Thyroid gland (tissue), 4 donors: Measurements from ENCODE around the gene TGFBRAP1.

ENCODE experiments used
- CTCF ChIP-seq, 6 experiments: fragments of 200-600 bp in 3 of 6; fragments of 450-650 bp in 3 of 6; sonication (generic) in 3 of 6; IDR thresholded peaks; one replicate each; pipeline ENCODE4 v1.5.1; 2016 to 2019; ENCODE audit warnings: antibody characterized with exemption in 6 of 6, mild to moderate bottlenecking in 2 of 6, inconsistent platforms in 1 of 6, moderate library complexity in 1 of 6
- POLR2A ChIP-seq, 2 donors: fragments of 450-650 bp; IDR thresholded peaks; one replicate each; pipeline ENCODE4 v1.6.1; 2017; ENCODE audit warnings: antibody characterized with exemption in 2 of 2, mild to moderate bottlenecking in 2 of 2, moderate library complexity in 1 of 2

DNA sequence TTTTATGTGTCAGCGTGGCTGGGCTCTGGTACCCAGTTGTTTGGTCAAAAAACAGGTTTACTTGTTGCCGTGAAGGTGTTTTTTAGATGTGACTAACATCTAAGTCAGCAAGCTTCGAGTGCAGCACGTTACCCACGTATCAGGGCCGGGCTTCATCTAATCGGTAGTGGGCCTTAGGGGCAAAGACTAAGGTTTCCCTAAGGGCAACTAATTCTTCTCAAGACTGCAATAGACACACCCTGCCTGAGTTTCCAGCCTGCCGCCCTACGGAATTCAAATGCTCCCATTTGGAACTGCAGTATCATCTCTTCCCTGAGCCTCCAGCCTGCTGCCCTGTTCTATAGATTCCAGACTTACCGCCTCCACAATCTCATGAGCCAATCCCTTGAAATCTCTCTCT lies 41.6 kb upstream of the TGFBRAP1 start:
- no peak for TF ChIP-seq CTCF (IDR thresholded peaks at IDR 0.05)
- no peak for TF ChIP-seq POLR2A (IDR thresholded peaks at IDR 0.05)
